GM23248 (cell line): ENCODE data around the gene PRPF31. TPM values are rescaled to one million over a fixed set of nuclear protein-coding genes. Genes with fewer than 3 reads are reported as not detected.

ENCODE experiments used
- DNase-seq: peaks from one replicate; pipeline ENCODE4 v3.0.0-alpha.2; 2015
- H2AFZ ChIP-seq: fragments of 200-600 bp; sonication (generic); 2 replicates; pipeline ENCODE4 v1.6.1; 2016; ENCODE audit warnings: antibody characterized with exemption
- H3F3A ChIP-seq: fragments of 200-600 bp; sonication (generic); 2 replicates; pipeline ENCODE4 v1.6.1; 2016; ENCODE audit warnings: mild to moderate bottlenecking, antibody characterized with exemption, mixed run types; ENCODE audit not compliant: insufficient read depth
- H3K27ac ChIP-seq: fragments of 200-600 bp; sonication (generic); 2 replicates; pipeline ENCODE4 v1.5.1; 2016; ENCODE audit warnings: mild to moderate bottlenecking
- H3K27me3 ChIP-seq: fragments of 200-600 bp; sonication (generic); replicated peaks from 2 replicates; pipeline ENCODE4 v1.6.1; 2016; ENCODE audit warnings: mild to moderate bottlenecking; ENCODE audit not compliant: insufficient read depth
- H3K36me3 ChIP-seq: fragments of 200-600 bp; sonication (generic); 2 replicates; pipeline ENCODE4 v1.6.1; 2016; ENCODE audit warnings: low read depth, mild to moderate bottlenecking
- H3K4me1 ChIP-seq: fragments of 200-600 bp; sonication (generic); 2 replicates; pipeline ENCODE4 v1.6.1; 2016; ENCODE audit warnings: mild to moderate bottlenecking; ENCODE audit not compliant: insufficient read depth
- H3K4me2 ChIP-seq: fragments of 200-600 bp; sonication (generic); one replicate; pipeline ENCODE4 v1.6.1; 2016; ENCODE audit warnings: mild to moderate bottlenecking; ENCODE audit not compliant: unreplicated experiment
- H3K4me3 ChIP-seq: fragments of 200-600 bp; sonication (generic); 2 replicates; pipeline ENCODE4 v1.5.1; 2016; ENCODE audit warnings: mild to moderate bottlenecking
- H3K79me2 ChIP-seq: fragments of 200-600 bp; sonication (generic); 2 replicates; pipeline ENCODE4 v1.6.1; 2016; ENCODE audit warnings: mild to moderate bottlenecking; ENCODE audit not compliant: insufficient read depth
- H3K9ac ChIP-seq: fragments of 200-600 bp; sonication (generic); 2 replicates; pipeline ENCODE4 v1.6.1; 2016; ENCODE audit warnings: mild to moderate bottlenecking
- H3K9me2 ChIP-seq: fragments of 200-600 bp; sonication (generic); 2 replicates; pipeline ENCODE4 v1.6.1; 2016; ENCODE audit warnings: mixed run types, mild to moderate bottlenecking, moderate library complexity; ENCODE audit not compliant: insufficient read depth
- H3K9me3 ChIP-seq: fragments of 200-600 bp; sonication (generic); one replicate; pipeline ENCODE4 v1.6.1; 2017; ENCODE audit warnings: low read depth
- H4K20me1 ChIP-seq: fragments of 200-600 bp; sonication (generic); 2 replicates; pipeline ENCODE4 v1.6.0; 2016; ENCODE audit not compliant: insufficient read depth
- EZH2 ChIP-seq: fragments of 200-600 bp; sonication (generic); IDR thresholded peaks from 2 replicates; pipeline ENCODE4 v1.6.1; 2018; ENCODE audit warnings: antibody characterized with exemption, mild to moderate bottlenecking; ENCODE audit not compliant: insufficient read depth, poor library complexity, severe bottlenecking
- EZH2phosphoT487 ChIP-seq: fragments of 200-600 bp; sonication (generic); IDR thresholded peaks from 2 replicates; pipeline ENCODE4 v1.6.1; 2018; ENCODE audit warnings: antibody characterized with exemption, moderate library complexity, mild to moderate bottlenecking, low read depth; ENCODE audit not compliant: insufficient read depth
- WGBS, 2 experiments: methylation state at CpG; one replicate each; pipeline ENCODE4 v1.1.6; 2015 to 2017; ENCODE audit warnings: low lambda C conversion rate in 2 of 2, low coverage in 1 of 2; ENCODE audit errors: missing lambda C conversion rate in 2 of 2; 5-methylcytosine and 5-hydroxymethylcytosine counted together
- in situ Hi-C: fragments of 300-500 bp; cut with MboI; formaldehyde crosslinking; loops from 2 replicates; pipeline ENCODE4 v1.15.0; 2020
- polyA plus RNA-seq: library from polyadenylated mRNA; unstranded; fragments of >200 nt; fragmentation: Nextera tagmentation; extraction: Ambion mirVana; gene quantifications from 2 replicates; pipeline ENCODE4 v1.2.1, GENCODE V29; 2016
- total RNA-seq: library from RNA; depleted of rRNA; stranded (reverse); fragments of >200 nt; shearing (Covaris generic); gene quantifications from 2 replicates; pipeline ENCODE4 v1.2.3, GENCODE V29; 2014

PRPF31 gene
- total and polyA plus RNA-seq, 2 experiments from 2014 or later = 38.4 to 78.6 TPM

DNA sequence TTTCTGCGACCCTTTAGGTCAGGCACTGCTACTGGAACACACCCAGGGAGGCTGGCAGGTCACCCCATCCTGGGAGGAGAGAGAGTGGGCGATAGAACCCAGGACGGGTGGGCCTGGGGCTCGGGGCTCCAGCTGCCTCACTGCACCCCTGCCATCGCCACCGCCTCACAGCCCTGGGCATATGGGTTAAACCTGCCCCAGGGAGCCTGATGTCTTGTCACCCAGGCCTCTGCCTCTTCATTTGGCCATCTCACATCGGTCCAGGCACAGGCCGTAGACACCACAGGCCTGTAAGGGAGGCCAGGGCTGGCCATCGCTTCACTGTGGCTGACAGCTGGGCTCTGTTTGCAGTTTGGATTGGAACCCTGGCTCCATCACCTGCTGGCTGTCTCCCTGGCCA lies 10.2 kb downstream of the PRPF31 start:
- DNase-seq = no peak
- in situ Hi-C loops = no loop called here
- Histone ChIP-seq H3K4me3 (no peak overlapping the region), H3K36me3 (no peaks in the 10 kb centered on the region), H3F3A (no peaks in the 10 kb centered on the region), H3K9me3 (no peaks in the 10 kb centered on the region), H3K27me3 (no peaks in the 10 kb centered on the region), H3K9ac (no peak overlapping the region), H3K79me2 (no peaks in the 10 kb centered on the region), H3K27ac (no peak overlapping the region), H4K20me1 (no peaks in the 10 kb centered on the region), H2AFZ (no peak overlapping the region), H3K4me1 (no peaks in the 10 kb centered on the region), H3K4me2 (no peak overlapping the region), H3K9me2 (no peaks in the 10 kb centered on the region)
- TF ChIP-seq EZH2phosphoT487 (no peak), EZH2 (no peak)
- 87 to 88% methylated on average over 9 of the region's 9 CpGs for WGBS, 2 experiments

DNA sequence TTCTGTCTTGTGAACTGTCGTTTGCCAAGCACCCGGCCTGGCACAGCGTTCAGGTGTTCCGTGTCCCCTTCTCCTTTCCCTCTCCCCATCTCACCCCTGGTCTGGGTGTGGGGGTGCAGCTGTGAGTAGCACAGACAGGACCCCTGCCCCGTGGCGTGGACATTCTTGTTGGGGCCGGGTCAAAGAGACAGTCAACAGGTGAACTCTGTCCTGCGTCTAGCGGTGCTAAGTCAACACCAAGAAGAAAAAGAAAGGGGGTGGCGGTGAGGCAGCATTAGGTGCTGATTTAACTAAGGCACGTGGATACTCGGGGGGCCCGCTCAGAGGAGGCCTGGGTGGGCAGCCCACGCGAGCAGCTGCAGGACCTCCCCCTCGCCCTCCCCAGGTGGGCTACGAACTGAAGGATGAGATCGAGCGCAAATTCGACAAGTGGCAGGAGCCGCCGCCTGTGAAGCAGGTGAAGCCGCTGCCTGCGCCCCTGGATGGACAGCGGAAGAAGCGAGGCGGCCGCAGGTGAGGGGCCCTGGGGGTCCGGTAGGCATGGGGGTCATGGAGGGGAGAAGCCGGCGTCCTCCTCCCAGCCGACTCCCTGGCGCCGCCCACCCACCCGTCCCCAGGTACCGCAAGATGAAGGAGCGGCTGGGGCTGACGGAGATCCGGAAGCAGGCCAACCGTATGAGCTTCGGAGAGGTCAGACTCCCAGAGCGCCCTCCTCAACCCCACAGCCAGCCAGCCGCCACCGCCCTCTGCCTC lies 12.3 kb downstream of the PRPF31 start:
- 93 to 94% methylated on average over 25 to 44 of the region's 44 CpGs for WGBS, 2 experiments

DNA sequence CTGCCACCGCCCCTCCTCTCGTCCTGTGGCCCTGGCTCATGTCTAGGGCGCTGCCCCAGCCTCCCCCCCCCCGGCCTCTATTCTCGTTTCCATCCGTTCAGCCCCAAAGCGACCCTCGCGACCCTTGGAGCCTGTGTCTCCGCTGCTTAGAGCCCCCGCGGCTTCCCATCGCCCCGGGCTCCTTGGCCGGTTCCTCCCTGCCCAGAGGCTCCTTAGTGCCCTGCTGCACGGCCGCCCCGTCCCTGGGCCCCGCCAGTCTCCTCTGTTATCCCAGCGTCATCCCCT lies 12.8 kb downstream of the PRPF31 start:
- Histone ChIP-seq H3K27me3 (no peaks in the 10 kb centered on the region), H3K4me3 (no peak overlapping the region), H4K20me1 (no peaks in the 10 kb centered on the region), H3K36me3 (no peaks in the 10 kb centered on the region; the same call in 1 of the 2 replicates), H3K27ac (no peak overlapping the region), H3K9ac (no peak overlapping the region), H2AFZ (no peak overlapping the region), H3K4me1 (no peaks in the 10 kb centered on the region), H3K9me2 (no peaks in the 10 kb centered on the region), H3K79me2 (no peaks in the 10 kb centered on the region), H3K9me3 (no peaks in the 10 kb centered on the region), H3F3A (no peaks in the 10 kb centered on the region), H3K4me2 (no peak overlapping the region)
- 91 to 97% methylated on average over 8 to 20 of the region's 20 CpGs for WGBS, 2 experiments
- TF ChIP-seq EZH2phosphoT487 (no peak), EZH2 (no peak)
- DNase-seq = no peak
- in situ Hi-C loops = no loop called here

More for the DNA sequence above, 12.3 kb downstream of the PRPF31 start:
- Histone ChIP-seq H3K9me3 (no peaks in the 10 kb centered on the region), H3K27me3 (no peaks in the 10 kb centered on the region), H3K4me1 (no peaks in the 10 kb centered on the region), H3K4me3 (no peak overlapping the region), H3K4me2 (no peak overlapping the region), H3K36me3 (no peaks in the 10 kb centered on the region; the same call in 1 of the 2 replicates), H4K20me1 (no peaks in the 10 kb centered on the region), H3K9me2 (no peaks in the 10 kb centered on the region), H3K9ac (no peak overlapping the region), H3K27ac (no peak overlapping the region), H2AFZ (no peak overlapping the region), H3K79me2 (no peaks in the 10 kb centered on the region), H3F3A (no peaks in the 10 kb centered on the region)
- TF ChIP-seq EZH2phosphoT487 (no peak), EZH2 (no peak)
- DNase-seq = no peak
- in situ Hi-C loops = no loop called here

DNA sequence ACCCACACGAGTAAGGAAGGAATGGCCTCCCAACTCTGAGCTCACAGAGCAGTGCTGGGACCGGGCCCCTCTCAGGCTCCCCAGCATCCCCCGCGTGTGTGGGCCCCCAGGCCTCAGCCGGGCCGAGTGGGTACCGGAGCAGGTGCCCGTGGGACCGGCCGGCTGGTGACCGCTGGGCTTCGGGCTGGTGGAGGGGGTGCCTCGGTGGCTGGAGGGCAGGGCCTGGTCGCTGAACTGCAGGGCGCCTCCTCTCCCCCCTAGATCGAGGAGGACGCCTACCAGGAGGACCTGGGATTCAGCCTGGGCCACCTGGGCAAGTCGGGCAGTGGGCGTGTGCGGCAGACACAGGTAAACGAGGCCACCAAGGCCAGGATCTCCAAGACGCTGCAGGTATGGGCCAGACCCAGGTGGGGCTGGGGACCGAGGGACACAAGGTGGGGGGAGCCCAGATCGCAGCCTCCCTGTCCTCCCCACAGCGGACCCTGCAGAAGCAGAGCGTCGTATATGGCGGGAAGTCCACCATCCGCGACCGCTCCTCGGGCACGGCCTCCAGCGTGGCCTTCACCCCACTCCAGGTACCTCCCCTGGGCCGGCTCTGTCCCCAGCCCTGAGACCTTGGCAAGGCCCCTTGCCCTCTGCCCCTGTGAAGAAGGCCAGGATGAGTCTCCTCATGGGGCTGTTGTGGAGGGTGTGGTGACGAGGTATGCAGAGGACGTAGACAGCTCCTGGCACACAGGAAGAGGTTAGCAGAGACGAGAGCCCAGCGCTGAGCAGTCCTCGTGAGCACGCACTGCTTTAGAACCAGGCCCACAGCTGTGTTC lies 13.5 kb downstream of the PRPF31 start:
- in situ Hi-C loops = no loop called here
- Histone ChIP-seq H3K4me2 (no peak overlapping the region), H3K27me3 (no peaks in the 10 kb centered on the region), H2AFZ (no peak overlapping the region), H3K9me3 (no peaks in the 10 kb centered on the region), H3K9ac (no peak overlapping the region), H3K4me1 (no peaks in the 10 kb centered on the region), H3K9me2 (no peaks in the 10 kb centered on the region), H3K4me3 (no peak overlapping the region), H4K20me1 (no peaks in the 10 kb centered on the region), H3K27ac (no peak overlapping the region), H3F3A (no peaks in the 10 kb centered on the region), H3K79me2 (no peaks in the 10 kb centered on the region), H3K36me3 (no peaks in the 10 kb centered on the region; the same call in 1 of the 2 replicates)
- DNase-seq = no peak
- WGBS, 2 experiments = 93% methylated on average over 27 to 41 of the region's 41 CpGs
- TF ChIP-seq EZH2 (no peak), EZH2phosphoT487 (no peak)
